ENCODE results near the gene RAB11FIP4.

Gene RAB11FIP4

DNA sequence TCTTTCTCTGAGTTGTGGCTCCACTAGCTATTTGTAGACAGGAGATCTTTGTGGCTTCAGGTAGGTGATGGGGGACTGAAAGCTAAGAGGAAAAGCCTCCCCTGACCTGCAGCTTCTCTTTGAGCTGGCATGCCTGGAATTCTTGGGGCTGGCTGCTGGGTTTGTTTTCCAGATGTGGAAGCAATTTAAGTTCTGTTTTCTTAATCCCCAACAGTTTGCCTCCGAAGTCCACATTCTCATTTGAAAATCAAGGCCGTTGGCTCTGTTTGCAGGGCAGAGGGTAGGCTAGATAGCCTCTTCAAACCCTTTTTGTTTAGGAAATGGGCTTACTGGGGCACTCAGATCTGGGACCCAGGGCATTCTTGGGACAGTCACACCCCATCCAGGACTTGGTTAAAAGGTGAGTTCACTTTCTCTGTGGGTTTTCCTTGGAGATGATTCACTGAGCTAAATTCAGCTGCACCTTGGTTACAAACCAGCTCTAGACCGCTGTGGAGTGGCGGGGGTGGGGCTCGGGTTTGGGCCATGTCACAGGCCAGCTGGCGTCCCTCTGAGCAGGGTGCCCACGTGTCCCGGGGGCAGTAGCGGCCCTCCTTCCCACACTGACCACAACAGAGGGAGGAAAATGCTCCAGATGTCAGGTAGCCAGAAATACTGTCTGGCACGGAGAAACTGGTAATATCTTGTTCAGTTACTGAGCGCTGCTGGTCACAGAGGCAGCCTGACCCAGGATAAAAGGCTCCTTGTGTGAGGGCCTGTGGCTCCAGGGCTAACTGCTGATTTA is 108.5 kb downstream of the RAB11FIP4 start:
- Mint-ChIP-seq H3K4me3 (peak overlapping the region; percentile 4), H3K27me3 (ENCODE audit: low read depth) (no peaks in the 10 kb centered on the region), H3K9me3 (no peaks in the 10 kb centered on the region), H3K4me1 (ENCODE audit: low read depth) (peaks cover 36% of the 10 kb centered on the region), H3K36me3 (ENCODE audit: low read depth) (peaks cover 6% of the 10 kb centered on the region), H3K27ac (peak overlapping the region; percentile 35)
- peak; percentile 59 for DNase-seq (ENCODE audit: low spot score)

DNA sequence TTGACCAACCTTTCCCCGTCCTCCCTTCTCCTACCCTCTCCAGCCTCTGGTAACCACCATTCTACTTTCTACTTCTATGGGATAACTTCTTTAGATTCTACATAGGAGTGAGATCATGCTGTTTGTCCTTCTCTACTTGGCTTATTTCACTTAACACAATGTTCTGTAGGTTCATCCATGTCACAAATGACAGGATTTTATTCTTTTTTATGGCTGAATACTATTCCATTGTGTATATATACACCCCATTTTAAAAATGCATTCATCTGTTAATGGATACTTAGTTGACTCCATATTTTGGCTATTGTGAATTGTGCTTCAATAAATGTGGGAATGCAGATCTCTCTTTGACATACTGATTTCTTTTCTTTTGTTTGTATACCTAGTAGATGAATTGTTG is 115.0 kb downstream of the RAB11FIP4 start:
- no peak overlapping the region for H3K27ac Mint-ChIP-seq
- no peaks in the 10 kb centered on the region for H3K27me3 Mint-ChIP-seq (ENCODE audit: low read depth)
- DNase-seq (ENCODE audit: low spot score) = no peak
- H3K4me3 Mint-ChIP-seq = no peak overlapping the region
- H3K36me3 Mint-ChIP-seq (ENCODE audit: low read depth) = peaks cover 5% of the 10 kb centered on the region
- no peaks in the 10 kb centered on the region for H3K9me3 Mint-ChIP-seq
- peaks cover 50% of the 10 kb centered on the region for H3K4me1 Mint-ChIP-seq (ENCODE audit: low read depth)

DNA sequence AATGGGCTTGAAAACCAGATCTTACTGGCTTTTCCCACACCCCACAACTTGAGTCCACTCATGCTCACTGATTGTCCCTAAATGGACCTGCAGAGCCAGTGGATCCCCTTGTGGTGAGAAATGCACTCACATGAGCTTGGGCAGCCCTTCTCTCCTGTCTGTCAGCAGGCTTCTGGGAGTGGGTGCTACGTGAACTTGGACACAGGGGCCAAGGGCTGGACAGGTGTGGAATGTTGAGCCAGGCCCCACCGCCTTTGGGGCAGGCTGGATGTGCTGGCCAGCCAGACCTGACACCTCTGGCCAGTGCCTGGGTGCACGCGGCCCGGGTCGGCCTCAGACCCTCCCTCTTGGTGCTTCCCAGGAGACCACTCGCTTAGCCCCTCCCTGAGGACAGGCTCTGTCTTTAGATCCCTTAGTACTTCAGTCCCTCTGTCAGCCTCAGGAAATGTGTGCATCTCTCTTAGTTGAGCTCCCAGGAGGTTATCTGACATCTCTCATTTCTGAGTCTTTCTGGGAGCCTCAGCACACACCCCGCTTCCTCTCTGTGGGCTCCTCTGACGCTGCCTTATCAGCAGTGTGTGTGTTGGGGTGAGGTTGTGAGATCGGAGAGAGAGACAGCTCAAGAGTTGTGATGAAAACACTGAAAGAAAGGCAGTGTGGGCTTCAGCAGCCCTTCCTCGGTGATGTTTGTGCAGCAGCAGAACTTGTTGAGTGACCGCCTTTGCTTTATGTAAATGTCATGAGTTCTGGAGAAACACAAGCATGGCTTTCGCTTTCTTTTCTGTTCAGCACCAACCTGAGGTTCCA is 117.0 kb downstream of the RAB11FIP4 start:
- Mint-ChIP-seq H3K27me3 (ENCODE audit: low read depth) (no peaks in the 10 kb centered on the region), H3K4me1 (ENCODE audit: low read depth) (peaks cover 50% of the 10 kb centered on the region), H3K27ac (peak overlapping the region; percentile 100), H3K36me3 (ENCODE audit: low read depth) (peaks cover 5% of the 10 kb centered on the region), H3K4me3 (peak overlapping the region; percentile 88), H3K9me3 (no peaks in the 10 kb centered on the region)
- peak; percentile 86 for DNase-seq (ENCODE audit: low spot score)

DNA sequence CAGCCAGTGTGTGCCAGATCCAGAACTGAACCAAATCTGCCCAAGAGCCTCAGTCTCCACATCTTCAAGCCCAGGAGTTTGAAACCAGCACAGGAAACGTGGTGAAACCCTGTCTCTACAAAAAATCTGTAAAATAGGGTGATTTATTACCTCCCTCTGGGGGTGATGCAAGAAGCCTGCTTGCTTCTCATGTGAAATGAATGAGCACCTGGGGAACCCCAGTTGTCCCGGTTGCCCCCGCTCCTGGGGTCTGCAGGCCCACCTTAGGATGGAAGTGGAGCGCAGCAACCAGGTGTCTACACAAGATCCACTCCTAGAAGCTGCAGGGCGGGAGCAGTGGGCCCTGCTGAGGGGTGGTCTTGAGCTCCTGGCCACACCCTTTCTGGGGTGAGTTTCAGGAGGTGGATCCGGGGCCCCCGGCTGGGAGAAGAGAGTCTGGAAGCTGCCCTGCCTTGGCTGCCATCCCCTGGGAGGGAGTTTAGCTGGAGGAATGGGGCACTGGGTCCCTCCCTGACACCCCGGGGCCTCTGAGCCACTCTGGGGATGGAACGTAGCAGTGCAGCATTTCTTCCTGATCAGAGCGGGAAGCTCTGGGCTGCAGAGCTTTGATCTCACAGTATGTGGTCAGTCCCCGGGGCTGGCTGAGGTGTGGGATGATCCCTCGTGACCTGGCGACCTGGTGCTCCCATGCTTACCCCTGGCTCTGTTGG is 117.8 kb downstream of the RAB11FIP4 start:
- peak overlapping the region; percentile 88 for H3K4me3 Mint-ChIP-seq
- no peaks in the 10 kb centered on the region for H3K9me3 Mint-ChIP-seq
- no peak for DNase-seq (ENCODE audit: low spot score)
- H3K27ac Mint-ChIP-seq = peak overlapping the region; percentile 100
- peaks cover 52% of the 10 kb centered on the region for H3K4me1 Mint-ChIP-seq (ENCODE audit: low read depth)
- peaks cover 5% of the 10 kb centered on the region for H3K36me3 Mint-ChIP-seq (ENCODE audit: low read depth)
- no peaks in the 10 kb centered on the region for H3K27me3 Mint-ChIP-seq (ENCODE audit: low read depth)

DNA sequence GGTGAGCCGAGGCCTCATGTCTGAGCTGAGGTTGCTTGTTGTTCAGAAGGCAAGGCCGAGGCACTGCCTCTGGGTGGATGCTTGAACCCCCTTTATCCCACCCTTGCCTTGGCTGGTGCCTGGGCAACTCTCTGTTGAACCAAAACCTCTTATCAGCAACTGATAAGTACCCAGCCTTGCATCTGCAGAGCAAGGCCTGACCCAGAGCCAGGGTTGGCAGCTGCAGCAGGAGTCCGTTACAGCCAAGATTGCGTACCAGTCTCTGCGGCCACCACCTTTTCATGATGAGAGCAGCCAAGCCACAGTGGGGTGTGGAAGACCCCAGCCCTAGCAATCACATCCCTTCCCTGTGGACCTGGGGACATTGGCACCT is 118.3 kb downstream of the RAB11FIP4 start:
- peaks cover 49% of the 10 kb centered on the region for H3K4me1 Mint-ChIP-seq (ENCODE audit: low read depth)
- H3K36me3 Mint-ChIP-seq (ENCODE audit: low read depth) = peaks cover 5% of the 10 kb centered on the region
- peak overlapping the region; percentile 88 for H3K4me3 Mint-ChIP-seq
- no peaks in the 10 kb centered on the region for H3K27me3 Mint-ChIP-seq (ENCODE audit: low read depth)
- DNase-seq (ENCODE audit: low spot score) = no peak
- H3K27ac Mint-ChIP-seq = peak overlapping the region; percentile 100
- H3K9me3 Mint-ChIP-seq = no peaks in the 10 kb centered on the region

DNA sequence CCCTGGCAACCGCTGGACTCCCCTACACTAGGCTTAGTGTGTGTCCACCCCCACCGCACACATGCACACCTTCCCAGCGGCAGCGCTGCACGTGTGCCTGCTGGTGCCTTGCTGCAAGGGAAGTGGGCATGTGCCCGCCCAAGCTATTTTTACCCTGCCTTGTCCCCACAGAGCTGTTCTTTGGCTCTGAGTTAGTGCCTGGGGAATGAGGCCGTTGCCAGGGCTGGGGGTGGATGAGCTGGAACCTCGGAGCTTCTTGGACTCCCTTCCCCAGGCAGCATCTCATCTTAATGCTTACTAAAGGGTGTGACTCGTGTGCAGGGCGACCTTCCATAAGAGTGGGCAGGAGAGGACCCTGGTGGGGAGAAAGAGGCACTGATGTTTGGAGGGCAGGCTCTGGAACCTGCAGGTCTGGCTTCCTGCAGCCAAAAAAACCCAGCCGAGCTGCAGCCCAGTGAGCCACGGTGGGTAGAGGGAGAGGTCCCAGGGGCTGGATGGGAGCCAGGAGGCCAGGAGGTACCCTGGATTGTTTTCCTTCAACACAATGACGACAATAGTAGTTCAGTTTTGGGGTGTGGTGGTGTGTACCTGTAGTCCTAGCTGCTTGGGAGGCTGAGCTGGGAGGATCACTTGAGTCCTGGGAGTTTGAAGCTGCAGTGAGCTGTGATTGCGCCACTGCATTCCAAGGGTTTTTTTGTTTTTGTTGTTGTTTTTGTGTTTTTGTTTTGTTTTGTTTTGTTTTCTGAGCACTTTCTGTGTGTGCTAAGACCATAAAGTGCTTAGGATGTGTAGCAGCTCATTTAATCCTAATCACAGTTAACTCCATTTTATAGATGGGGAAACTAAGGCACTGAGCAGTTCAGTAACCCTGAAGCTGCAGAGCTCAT is 119.1 kb downstream of the RAB11FIP4 start:
- Mint-ChIP-seq H3K4me3 (peak overlapping the region; percentile 88), H3K27ac (peak overlapping the region; percentile 100), H3K9me3 (no peaks in the 10 kb centered on the region), H3K36me3 (ENCODE audit: low read depth) (peaks cover 5% of the 10 kb centered on the region), H3K4me1 (ENCODE audit: low read depth) (peaks cover 45% of the 10 kb centered on the region), H3K27me3 (ENCODE audit: low read depth) (no peaks in the 10 kb centered on the region)
- no peak for DNase-seq (ENCODE audit: low spot score)

DNA sequence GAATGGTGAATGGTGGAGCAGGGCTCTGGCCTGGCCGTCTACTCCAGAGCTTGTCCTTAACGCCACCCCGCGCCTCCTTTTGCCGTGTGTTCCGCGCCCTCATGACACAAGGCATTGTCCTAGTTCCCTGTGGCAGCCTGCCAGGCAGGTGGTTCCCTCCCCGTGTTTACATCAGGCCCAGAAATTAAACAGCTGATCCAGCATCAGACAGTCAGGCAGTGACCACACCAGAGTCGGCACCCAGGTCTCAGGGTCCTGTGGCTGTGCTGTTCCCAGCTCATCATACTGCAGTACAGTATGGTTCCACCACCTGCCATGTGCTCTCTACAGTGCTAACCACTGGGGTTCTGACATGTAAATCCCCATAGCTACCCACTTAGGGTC is 119.7 kb downstream of the RAB11FIP4 start:
- Mint-ChIP-seq H3K27ac (peak overlapping the region; percentile 100), H3K9me3 (no peaks in the 10 kb centered on the region), H3K4me3 (peak overlapping the region; percentile 88), H3K4me1 (ENCODE audit: low read depth) (peaks cover 45% of the 10 kb centered on the region), H3K27me3 (ENCODE audit: low read depth) (no peaks in the 10 kb centered on the region), H3K36me3 (ENCODE audit: low read depth) (peaks cover 5% of the 10 kb centered on the region)
- no peak for DNase-seq (ENCODE audit: low spot score)

DNA sequence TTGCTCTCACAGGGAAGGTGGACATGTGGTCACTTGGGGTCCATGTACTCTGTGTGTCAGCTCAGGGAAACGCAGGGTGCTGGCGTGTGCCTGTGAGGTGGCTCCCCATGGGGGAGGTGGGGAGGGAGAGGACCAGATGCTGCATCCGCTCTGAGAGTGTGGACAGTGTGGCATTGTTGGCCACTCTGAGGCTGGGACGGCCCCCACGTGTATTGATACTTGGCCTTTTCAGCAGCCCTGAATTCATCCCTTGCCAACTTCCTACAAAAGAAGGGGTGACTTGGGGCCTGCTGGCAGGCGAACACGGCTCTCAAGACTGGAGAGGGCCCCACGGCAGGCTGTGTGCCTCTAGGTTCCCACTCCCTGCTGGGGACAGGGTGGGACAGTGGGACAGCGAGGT is 120.1 kb downstream of the RAB11FIP4 start:
- no peak for DNase-seq (ENCODE audit: low spot score)
- Mint-ChIP-seq H3K27ac (peak overlapping the region; percentile 100), H3K9me3 (no peaks in the 10 kb centered on the region), H3K4me3 (no peak overlapping the region), H3K4me1 (ENCODE audit: low read depth) (peaks cover 43% of the 10 kb centered on the region), H3K27me3 (ENCODE audit: low read depth) (no peaks in the 10 kb centered on the region), H3K36me3 (ENCODE audit: low read depth) (peaks cover 5% of the 10 kb centered on the region)

DNA sequence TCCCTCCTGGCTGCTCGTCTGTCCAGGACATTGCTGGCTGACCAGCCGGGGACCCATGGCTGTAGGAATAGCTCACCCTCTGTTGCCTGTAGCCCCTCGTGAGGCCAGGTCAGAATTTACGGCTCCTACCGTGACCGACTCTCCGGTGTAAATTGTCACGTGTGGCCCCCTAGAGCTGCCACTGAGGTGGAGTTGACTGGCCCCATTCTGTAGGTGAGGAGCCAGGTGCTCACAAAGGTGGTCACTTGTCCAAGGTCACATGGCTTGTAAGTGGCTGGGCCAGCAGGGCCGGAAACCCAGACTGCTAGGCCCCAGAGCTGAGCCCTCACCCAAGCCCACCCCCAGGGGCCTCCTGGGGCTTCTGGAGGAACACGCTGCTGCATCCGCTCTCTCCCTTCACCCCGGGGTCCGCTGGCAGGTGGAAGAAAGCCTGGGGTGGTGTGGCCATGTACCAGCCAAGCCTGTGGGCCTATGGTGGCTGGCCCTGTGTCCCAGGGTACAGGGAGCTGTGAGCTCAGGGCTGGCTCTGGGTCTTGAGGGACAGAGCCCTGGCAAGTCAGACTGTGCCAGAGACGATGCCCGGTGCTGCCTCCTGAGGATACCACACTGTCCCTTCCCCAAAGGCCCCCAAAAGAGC is 120.7 kb downstream of the RAB11FIP4 start:
- no peak for DNase-seq (ENCODE audit: low spot score)
- H3K4me3 Mint-ChIP-seq = no peak overlapping the region

DNA sequence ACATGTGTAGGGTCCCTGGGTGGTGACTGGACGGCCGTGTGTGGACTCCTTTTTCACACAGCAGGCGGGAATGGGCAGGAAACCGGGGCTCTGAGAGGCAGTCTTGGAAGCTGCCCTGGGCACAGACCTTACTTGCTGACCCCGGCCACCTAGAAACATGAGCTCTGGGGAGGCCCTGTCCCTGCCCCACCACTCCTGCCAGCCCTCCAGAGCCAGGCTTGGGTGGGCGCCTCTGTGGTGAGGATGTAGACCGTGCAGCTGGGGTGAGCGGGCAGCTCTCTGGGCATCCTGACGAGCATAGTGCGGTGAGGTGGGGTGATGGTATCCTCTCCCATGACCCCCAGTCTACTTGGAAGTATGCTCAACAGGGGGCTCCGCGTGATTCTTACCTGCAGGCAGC is 121.3 kb downstream of the RAB11FIP4 start:
- H3K27ac Mint-ChIP-seq = no peak overlapping the region
- DNase-seq (ENCODE audit: low spot score) = no peak

More for the DNA sequence above, 120.7 kb downstream of the RAB11FIP4 start:
- Mint-ChIP-seq H3K4me1 (ENCODE audit: low read depth) (peaks cover 42% of the 10 kb centered on the region), H3K9me3 (no peaks in the 10 kb centered on the region), H3K27ac (no peak overlapping the region), H3K36me3 (ENCODE audit: low read depth) (peaks cover 5% of the 10 kb centered on the region), H3K27me3 (ENCODE audit: low read depth) (no peaks in the 10 kb centered on the region)

DNA sequence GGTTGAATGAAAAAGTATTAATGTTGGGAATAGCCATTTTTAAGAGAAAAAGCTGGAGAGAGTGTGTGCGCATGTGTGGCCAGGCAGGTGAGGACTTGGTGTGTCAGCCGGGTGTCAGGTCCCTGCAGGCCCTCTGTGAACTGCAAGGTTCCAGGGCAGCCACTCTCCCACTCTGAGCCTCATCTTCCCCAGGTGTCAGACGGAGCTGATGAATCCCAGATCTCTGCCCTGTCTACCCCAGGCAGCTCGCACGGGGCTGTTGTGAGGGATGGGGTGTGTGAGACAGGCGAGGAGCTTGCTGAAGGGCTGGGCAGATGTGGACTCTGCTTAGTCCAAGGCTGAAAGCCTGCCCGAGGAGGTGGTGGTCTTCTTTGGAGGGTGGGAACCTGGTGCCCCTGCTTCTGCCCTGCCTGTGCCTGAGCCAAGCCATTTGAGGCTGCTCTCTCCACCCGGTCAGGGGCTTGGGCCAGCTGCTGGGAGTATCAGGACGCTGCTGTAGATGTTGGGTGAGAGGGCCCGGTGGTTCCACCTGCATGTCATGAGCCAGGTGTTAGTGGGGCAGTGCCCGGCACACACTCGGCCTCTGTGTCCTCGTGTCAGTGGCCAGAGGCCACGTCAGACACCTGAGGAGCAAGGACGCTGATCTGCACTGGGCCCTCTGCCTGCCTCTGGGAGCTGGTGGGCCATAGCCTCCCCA is 122.4 kb downstream of the RAB11FIP4 start:
- DNase-seq (ENCODE audit: low spot score) = no peak
- no peak overlapping the region for H3K4me3 Mint-ChIP-seq
- peaks cover 3% of the 10 kb centered on the region for H3K36me3 Mint-ChIP-seq (ENCODE audit: low read depth)
- H3K27ac Mint-ChIP-seq = peak overlapping the region; percentile 43
- H3K9me3 Mint-ChIP-seq = no peaks in the 10 kb centered on the region
- H3K4me1 Mint-ChIP-seq (ENCODE audit: low read depth) = peaks cover 31% of the 10 kb centered on the region
- H3K27me3 Mint-ChIP-seq (ENCODE audit: low read depth) = no peaks in the 10 kb centered on the region

More for the DNA sequence above, 121.3 kb downstream of the RAB11FIP4 start:
- H3K4me3 Mint-ChIP-seq = no peak overlapping the region
- peaks cover 5% of the 10 kb centered on the region for H3K36me3 Mint-ChIP-seq (ENCODE audit: low read depth)
- H3K27me3 Mint-ChIP-seq (ENCODE audit: low read depth) = no peaks in the 10 kb centered on the region
- no peaks in the 10 kb centered on the region for H3K9me3 Mint-ChIP-seq
- peaks cover 40% of the 10 kb centered on the region for H3K4me1 Mint-ChIP-seq (ENCODE audit: low read depth)

DNA sequence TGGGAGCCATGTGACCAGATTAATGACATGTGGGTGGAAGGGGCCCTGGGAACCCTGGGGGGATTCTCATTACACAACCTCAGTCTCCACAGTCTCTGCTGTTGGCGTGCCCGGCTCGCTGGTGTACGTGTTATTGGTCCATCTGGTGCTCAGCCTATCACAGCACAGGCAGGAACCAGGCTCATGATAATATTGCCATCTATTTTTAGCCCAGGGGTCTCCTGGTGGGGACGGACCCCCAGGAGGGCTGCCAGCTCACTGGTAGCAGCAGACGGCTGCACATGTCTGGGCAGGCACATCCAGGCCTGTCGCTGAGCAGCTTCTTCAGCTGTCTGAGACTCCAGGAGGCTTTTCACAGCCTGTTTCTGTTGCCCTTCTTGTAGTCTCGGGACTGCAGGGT is 123.8 kb downstream of the RAB11FIP4 start:
- H3K27me3 Mint-ChIP-seq (ENCODE audit: low read depth) = no peaks in the 10 kb centered on the region
- DNase-seq (ENCODE audit: low spot score) = no peak
- H3K4me3 Mint-ChIP-seq = no peak overlapping the region
- H3K4me1 Mint-ChIP-seq (ENCODE audit: low read depth) = peaks cover 17% of the 10 kb centered on the region
- peaks cover 2% of the 10 kb centered on the region for H3K36me3 Mint-ChIP-seq (ENCODE audit: low read depth)
- no peak overlapping the region for H3K27ac Mint-ChIP-seq
- H3K9me3 Mint-ChIP-seq = no peaks in the 10 kb centered on the region
